DMS 273 treated with DMSO at 0.1 percent for 48 hours (cell line): ENCODE data around the gene DPYSL4.

Experiments used
- DNase-seq: peaks from one replicate; lab custom pipeline; 2025; lab: John Stamatoyannopoulos, UW

Gene DPYSL4

GRCh38 chr10:132196178-132197113, 9.7 kb downstream of the DPYSL4 start:
- DNase-seq = no peak

DNA sequence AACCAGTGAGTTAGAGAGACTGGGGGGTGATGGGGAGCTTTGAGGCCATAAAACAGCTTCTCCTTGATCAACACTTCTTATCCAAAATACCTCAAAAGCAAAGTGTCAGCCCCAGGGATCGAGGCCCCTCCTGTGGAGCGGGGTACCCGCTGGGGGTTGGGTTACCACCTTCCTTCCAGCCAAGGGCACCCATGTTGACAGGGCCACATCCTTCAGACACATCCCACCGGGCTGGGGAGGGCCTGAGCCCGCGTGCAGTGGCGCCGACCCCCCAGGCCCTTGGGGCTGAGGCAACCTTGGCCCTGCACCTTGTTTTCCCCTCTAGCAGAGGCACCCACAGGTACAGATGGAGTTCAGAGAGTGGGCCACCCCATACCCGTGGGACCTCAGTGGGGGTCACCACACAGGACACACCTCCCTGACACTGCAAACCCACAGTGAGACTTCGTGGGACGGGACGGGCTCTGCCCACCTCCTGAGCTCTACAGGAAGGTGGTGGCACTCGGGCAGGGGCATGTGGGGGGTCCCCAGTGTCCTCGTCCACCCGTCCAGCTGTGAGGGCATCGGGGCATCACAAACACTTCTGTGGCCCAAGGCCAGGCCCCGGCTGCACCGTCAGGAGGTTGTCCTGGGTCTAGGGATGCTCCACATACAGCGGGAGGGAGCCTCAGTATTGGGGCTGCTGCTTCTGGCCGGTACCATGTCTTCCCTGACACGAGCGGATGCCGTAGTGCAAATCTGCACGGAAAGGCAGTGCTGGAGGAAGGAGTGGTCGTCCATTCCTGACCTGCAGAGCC, 10.7 kb downstream of the DPYSL4 start:
- no peak for DNase-seq

- DNase-seq = no peak
Observed at GRCh38 chr10:132198068-132198370, 11.3 kb downstream of the DPYSL4 start.

DNA sequence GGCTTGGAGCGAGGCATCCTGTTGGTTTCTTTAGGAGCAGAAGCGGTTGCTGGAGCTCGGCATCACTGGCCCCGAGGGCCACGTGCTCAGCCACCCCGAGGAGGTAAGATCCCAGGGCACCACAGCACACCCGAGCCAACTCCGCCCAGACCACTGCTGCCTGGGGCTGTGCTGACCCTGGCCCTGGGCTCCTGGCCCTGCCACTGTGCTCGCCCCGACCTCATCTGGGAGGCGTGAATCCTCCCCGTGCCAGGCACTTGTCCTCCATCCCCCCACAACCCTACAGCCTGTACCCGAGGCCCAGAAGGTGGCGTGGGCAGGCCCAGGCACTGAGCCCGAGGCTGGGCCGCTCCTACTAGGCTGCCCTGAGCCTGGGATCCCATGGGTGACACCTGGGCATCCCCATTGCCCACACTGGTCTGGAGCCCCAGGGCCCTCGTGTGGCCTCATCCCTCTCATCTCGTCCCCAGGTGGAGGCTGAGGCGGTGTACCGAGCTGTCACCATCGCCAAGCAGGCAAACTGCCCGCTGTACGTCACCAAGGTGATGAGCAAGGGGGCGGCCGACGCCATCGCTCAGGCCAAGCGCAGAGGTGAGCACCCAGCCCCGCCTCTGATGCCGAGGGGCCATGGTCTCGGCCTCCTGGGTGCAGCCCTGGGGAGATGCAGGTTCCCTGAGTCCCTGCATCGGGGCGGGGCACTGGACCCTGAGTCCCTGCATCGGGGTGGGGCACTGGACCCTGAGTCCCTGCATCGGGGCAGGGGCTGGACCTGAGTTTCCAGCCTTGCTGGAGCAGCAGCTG, 11.8 kb downstream of the DPYSL4 start:
- DNase-seq = no peak

- no peak for DNase-seq
Observed at GRCh38 chr10:132199268-132199853, 12.6 kb downstream of the DPYSL4 start.

DNA sequence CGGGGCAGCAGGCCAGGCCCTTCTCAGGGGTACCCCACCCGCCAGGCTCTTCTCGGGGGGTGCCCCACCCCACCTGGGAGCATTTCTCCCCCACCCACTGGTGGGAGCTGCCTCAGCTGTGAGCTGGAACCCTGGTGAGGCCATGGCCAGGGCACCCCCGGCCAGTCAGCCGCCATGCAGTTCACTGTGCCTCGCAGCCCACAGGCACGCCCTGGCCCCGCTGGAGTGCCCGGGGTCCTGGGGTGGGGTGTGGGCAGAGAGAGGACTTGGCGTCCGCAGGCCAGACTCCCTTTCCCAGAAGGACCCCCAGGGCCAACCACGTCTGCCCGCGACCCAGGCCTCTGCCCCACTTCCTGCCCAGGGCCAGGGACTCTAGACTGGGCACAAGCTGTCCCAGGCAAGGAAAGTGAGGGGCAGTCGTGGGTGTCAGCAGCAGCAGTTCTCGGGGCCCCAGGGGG, 13.1 kb downstream of the DPYSL4 start:
- DNase-seq = no peak

DNA sequence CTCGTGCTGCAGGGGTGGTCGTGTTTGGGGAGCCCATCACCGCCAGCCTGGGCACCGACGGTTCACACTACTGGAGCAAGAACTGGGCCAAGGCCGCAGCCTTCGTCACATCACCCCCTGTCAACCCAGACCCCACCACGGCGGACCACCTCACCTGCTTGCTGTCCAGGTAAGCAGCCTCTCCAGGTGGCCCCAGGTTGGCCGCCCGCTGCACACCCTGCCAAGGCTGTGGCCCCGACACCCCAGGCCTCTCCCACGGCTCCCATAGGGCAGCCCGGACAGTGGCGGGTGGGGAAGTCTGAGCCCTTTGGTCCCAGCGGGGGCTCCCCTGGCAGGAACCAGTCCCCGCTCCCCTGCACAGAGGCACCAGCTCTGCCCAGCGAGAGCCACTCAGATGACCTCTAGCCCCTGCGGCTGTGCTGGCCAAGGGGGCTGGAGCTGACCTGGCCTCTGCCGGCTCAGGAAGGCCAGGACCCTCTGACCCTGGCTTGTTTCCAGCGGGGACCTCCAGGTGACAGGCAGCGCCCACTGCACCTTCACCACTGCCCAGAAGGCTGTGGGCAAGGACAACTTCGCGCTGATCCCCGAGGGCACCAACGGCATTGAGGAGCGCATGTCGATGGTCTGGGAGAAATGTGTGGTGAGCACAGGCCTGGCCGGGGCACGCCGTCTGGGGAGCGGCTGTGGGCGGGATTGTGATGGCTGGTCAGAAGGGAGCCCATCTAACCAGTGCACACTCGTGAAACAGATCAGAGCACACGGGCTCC, 13.8 kb downstream of the DPYSL4 start:
- no peak for DNase-seq

DNA sequence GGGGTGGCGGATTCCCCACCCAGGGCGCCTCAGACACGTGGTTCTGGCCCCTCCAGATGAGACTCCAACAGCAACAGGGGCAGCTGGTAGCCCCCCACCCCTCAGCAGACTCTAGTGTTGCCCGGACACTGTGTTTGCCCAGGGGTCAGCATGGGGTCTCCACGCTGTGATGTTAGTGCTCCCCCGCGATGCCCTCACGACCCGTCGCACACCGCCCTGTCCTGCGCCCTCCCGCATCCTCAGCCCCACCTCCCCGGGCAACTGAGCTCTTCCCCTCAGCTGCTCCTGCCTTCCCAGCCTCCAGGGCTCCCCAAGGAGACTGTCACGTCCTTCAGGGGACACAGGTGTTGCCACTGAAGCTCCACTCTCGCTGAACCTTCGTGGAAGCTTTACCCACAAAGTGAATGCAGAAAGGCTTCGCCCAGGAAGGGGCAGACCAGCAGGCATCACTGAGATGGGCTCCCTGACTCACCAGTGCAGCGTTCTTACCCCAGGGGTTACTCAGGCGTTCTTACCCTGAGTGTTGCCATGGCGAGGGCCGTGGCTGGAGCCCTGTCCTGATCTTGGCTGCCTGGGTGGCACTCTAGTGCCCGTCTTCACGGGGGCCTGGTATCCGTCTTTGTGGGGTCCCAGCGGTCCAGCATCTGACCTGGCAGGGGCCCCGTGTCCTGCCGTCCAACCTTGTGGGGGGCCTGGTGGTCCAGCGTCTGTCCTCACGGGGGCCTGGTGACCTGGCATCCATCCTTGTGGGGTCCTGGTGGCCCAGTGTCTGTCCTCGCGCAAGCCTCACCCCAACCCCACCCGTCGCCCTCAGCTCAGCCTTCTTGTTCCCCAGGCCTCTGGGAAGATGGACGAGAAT, 14.6 kb downstream of the DPYSL4 start:
- DNase-seq = no peak

GRCh38 chr10:132202070-132202970, 15.6 kb downstream of the DPYSL4 start:
- DNase-seq = no peak

- DNase-seq = no peak
Observed at GRCh38 chr10:132203256-132204077, 16.7 kb downstream of the DPYSL4 start.

DNA sequence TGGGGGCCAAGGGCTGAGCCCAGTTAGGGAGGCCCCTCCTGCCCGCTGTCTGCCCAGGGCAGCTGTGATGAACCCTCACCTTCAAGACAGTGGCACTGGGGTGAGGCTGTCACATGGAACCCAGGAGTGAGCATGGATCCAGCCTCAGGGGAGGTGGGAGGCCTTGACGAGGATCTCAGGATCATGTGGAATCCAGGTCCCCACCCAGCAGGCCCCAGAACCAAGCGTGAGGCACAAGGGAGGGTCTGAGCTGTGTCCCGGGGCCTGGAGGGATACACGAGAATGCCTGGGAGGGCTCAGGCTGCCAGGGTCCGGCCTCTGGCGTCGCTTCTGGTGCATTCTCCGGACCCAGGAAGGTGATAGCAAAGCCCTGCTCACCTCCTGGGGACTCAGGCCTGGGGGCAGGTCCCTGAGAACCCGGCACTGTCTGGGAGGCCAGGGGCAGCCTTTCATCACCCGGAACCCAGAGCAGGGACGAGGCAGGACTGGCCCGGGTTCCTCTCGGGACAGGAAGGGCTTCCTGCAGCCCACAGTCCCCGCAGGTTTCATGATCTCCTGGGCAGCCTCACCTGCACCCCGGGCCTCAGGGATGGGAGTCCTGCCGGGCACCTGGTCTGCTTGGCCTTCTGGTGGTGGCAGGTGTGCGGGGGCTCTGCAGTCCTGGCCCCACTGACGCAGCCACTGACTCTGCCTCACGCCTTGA, 17.5 kb downstream of the DPYSL4 start:
- DNase-seq = no peak

GRCh38 chr10:132204781-132205473, 18.2 kb downstream of the DPYSL4 start:
- DNase-seq = no peak

- DNase-seq = no peak
Observed at GRCh38 chr10:132205650-132206376, 19.1 kb downstream of the DPYSL4 start.

DNA sequence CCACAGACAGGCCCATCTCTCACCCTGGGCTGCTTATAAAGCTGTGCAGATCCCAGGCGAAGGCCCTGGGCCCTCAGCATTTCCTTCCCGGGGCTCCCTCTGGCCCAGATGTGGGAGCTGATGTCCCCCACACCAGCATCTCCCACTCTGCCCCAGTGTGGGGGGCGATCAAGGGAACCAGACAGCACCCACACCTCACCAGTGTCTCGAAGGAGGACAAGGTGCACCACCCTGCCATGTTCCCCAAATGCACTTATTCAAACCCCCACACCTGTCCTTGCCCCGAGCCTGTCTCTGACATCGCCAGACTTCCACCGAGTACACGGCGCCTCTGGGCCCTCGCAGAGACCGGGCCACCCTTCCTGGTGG, 19.6 kb downstream of the DPYSL4 start:
- DNase-seq = no peak

DNA sequence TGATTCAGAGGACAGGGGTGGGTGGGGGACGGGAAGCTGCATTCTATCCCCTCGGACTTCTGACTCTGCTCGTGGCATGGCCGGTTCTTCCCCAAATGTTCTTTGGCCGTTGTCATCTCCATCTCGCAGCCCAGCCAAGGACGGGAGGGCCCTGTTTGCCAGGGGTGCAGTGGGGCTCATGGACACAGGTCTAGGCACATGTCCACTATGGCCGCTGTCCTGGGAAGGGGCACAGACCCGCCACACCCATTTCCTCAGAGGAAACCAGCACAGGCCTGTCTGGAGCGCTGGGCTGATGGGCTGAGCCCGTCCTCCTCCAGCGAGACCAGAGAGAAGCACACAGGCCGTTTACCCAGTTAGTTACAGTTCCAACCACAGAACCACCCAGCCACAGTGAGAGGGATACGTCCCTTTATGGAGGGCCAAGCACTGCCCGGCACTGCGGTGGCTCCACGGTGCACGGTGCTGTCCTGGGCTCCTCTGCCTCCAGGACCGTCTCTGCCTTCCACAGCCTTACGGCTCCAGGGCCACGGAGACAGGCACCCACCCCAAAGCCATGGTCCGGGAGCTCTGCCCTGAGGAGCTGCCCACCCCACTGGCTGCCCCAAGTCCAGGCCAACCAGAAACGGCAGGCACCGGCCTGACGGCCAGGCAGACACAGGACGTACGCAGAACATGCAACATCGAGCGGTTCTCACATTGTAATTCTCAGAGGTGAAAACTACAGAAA, 20.2 kb downstream of the DPYSL4 start:
- DNase-seq = no peak
